RWPE1 (cell line): ENCODE data around the gene BDKRB2.

Source experiments
- CTCF ChIA-PET: fragments of 350-600 bp; sonication (Branson Sonifier 250); formaldehyde crosslinking; extraction: SDS; loops from one replicate; lab custom pipeline; 2021; lab: Yijun Ruan, JAX
- POLR2A ChIA-PET: fragments of 400-600 bp; formaldehyde crosslinking; extraction: SDS; loops from one replicate; lab custom pipeline; 2020; ENCODE audit warnings: antibody characterized with exemption; ENCODE audit not compliant: low non-redundant PET; lab: Yijun Ruan, JAX
- DNase-seq: peaks from one replicate; pipeline ENCODE4 v3.0.0; 2012; ENCODE audit warnings: low spot score
- H3K27ac ChIP-seq: fragments of 450-650 bp; 2 replicates; pipeline ENCODE4 v1.5.1; 2017
- TF ChIP-seq, protein P1 (sequence below): fragments of 450-650 bp; conservative IDR thresholded peaks from 2 replicates; pipeline ENCODE4 v1.5.1; 2017; ENCODE audit warnings: low read depth, mild to moderate bottlenecking

Gene BDKRB2

DNA sequence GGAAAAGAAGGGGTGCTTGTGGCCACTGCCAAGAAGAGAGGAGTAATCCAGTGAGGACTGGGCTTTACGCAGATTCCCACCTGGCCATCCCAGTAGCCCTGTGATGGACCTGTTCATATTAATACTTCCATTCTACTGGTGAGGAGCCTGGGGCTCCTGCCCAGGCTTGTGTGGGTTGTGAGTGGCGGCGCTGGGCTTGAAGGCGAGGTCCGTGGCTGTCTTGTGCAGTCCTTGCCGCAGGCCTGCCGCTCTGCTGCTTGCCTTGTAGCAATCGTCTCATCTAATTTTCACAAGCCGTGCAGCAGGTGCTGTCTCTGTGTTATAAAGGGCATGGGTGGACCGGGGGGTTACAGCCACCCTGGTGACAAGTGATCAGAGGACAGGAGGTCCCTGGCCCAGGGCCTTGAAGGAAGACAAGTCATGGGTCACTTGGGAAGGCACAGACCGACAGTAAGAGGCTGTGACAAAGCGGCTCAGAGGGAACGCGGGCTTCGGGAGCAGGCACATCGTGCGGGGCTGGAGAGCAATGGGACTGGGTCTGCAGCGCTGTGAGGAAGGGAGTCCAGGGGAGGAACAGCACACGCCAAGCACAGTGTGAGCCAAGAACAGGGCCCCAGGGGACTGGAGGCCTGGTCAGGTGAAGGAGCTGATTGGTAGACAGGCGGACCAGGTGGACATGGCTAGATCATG, 7.3 kb upstream of the BDKRB2 start:
- no peak overlapping the region for H3K27ac ChIP-seq
- TF ChIP-seq, protein P1, sequence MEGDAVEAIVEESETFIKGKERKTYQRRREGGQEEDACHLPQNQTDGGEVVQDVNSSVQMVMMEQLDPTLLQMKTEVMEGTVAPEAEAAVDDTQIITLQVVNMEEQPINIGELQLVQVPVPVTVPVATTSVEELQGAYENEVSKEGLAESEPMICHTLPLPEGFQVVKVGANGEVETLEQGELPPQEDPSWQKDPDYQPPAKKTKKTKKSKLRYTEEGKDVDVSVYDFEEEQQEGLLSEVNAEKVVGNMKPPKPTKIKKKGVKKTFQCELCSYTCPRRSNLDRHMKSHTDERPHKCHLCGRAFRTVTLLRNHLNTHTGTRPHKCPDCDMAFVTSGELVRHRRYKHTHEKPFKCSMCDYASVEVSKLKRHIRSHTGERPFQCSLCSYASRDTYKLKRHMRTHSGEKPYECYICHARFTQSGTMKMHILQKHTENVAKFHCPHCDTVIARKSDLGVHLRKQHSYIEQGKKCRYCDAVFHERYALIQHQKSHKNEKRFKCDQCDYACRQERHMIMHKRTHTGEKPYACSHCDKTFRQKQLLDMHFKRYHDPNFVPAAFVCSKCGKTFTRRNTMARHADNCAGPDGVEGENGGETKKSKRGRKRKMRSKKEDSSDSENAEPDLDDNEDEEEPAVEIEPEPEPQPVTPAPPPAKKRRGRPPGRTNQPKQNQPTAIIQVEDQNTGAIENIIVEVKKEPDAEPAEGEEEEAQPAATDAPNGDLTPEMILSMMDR = no peak
- no peak for DNase-seq
- CTCF ChIA-PET = no interaction called here
- POLR2A ChIA-PET = no interaction called here

DNA sequence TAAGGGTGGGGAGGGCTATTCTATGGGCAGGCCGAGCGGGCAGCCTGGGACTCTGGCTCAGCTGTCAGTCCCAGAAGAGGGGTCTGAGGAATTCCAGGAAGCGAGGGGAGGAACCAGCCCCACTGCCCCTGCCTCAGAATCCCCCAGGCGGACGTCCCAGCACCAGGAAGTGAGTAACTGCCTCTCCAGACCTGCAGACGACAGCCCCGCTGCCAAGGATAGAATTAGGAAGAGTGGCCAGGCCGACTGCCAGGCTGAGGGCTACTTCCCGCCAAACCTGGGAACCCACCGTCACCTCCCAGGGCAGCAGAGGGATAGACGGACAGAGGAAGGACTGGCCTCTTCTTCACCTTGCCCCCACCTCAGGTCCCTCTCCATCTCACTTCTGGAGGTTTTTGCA, 6.7 kb upstream of the BDKRB2 start:
- TF ChIP-seq, protein P1 = no peak
- ChIA-PET CTCF (no interaction called here), POLR2A (no interaction called here)
- DNase-seq = no peak
- no peak overlapping the region for H3K27ac ChIP-seq

DNA sequence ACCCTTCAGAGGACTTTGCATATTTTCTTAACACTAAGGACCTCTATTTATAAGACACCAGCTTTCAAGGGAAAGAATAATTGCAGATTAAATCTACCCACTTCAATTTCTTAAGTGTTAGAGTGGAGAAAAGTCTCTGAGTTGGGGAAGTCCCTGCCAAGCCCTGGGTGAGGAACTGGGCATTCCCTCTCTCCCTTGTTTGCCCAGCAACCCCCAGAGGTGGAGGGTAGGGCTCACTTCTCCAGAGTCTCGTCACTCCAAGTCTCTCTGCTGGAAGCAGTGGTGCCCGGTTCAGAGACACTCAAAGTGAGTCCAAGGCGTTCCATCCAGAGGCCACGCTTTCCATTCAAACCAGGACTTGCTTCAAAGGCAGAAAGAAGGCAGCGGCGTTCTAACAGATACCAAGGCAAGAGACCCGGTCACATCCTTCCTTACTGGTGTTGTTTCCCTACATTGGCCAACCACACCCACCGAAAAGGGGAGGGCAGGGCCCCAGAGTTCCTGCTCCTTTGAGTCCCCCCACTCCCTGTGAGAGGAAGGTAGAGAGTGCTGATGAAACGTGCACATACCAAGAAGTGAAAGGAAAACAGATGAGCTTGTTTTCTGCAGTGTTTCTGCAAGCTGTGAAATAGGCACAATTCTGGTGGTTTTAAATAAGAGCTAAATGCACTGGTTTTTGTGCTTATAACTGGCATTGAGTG, 6.1 kb upstream of the BDKRB2 start:
- H3K27ac ChIP-seq = no peak overlapping the region
- POLR2A ChIA-PET = no interaction called here
- no peak for DNase-seq
- TF ChIP-seq, protein P1 = no peak
- CTCF ChIA-PET = no interaction called here

DNA sequence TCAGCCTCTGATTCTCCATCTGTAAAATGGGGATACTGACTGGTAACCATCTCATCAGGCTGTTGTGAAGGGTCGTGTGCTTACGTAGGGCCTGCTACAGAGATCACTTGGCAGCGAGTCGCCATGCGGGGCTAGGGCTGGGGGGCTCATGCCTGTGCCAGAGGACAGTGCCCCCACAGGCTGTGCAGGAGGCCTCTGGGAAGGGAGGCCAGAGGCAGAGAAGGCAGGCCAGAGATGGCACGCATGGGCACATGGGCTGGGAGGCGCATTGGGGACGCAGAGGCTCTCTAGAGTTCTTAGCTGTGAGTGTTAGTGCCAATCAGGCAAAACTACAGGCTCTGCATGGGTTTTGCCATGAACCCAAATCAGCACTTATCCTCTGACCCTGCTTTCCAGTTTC, 3.5 kb upstream of the BDKRB2 start:
- ChIA-PET CTCF (no interaction called here), POLR2A (no interaction called here)
- TF ChIP-seq, protein P1 = no peak
- no peak overlapping the region for H3K27ac ChIP-seq
- no peak for DNase-seq

DNA sequence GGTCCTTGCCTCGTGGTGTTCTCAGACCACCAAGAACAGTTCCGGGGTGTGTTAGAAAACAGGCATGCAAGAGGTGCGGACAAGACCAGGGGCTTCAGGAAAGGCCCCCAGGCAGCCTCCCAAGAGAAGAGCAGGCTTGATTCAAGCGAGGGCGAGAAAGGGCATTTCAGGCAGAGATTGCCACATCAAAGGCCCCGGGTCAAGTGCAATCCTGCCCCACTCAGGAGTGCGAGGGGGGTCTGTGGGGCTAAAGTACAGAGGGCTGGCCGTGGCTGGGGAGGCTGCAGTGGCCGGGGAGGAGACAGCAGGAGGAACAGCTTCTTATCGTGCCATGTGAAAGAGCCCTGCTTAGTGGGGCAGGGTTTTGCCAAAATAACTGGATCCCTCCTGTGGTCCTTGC, 2.7 kb upstream of the BDKRB2 start:
- H3K27ac ChIP-seq = no peak overlapping the region
- DNase-seq = no peak
- TF ChIP-seq, protein P1 = no peak
- ChIA-PET POLR2A (no interaction called here), CTCF (no interaction called here)

DNA sequence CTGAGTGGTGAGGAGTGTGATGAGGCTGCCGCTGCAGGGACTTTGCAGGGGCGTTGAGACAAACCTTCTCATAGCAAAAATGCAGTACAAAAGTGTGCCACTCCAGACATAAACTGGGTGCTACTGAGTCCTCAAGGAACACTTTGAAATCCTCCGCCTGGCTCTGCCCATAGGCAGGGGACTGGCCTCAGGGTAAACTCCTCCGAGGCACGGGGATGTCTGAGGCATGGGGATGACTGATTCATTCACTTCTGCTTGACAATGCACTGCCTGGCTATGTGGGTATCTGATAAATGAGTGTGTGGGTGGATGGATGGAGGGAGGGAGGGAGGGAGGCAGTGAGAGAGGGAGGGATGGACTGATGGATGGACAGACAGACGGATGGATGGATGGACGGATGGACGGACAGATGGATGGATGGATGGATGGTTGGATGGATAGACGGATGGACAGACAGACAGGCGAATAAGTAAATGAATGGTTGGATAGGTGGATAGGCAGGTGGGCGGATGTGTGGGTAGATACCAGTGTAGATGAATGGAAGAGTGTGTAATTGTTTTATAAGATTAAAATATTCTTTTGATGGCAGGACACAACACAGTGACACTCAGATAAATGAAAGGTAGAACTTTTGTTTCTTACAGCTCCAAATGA, 2.1 kb upstream of the BDKRB2 start:
- POLR2A ChIA-PET = no interaction called here
- TF ChIP-seq, protein P1 = no peak
- DNase-seq = no peak
- no peak overlapping the region for H3K27ac ChIP-seq
- CTCF ChIA-PET = interaction anchor here (0.5 kb wide), 1 partner anchor 28 kb away, joined by 4 read pairs; no protein-coding TSS in a partner anchor
